OCI-LY7 (cell line): ENCODE data around the gene FASLG. TPM values are rescaled to one million over a fixed set of nuclear protein-coding genes. Genes with fewer than 3 reads are reported as not detected.

Source experiments
- BruUV-seq: library from RNA; stranded (reverse); fragments of 400-500 nt; replicated peaks from 2 replicates; lab custom pipeline; 2021; lab: Mats Ljungman, UMichigan
- CTCF ChIA-PET: fragments of 300-600 bp; sonication (Branson Sonifier 250); formaldehyde crosslinking; loops from one replicate; lab custom pipeline; 2022; ENCODE audit warnings: antibody characterized with exemption; ENCODE audit not compliant: unreplicated experiment; lab: Charles Lee
- POLR2A ChIA-PET: fragments of 300-600 bp; sonication (Branson Sonifier 250); formaldehyde crosslinking; loops from one replicate; lab custom pipeline; 2022; ENCODE audit warnings: antibody characterized with exemption; lab: Charles Lee
- DNase-seq: peaks from one replicate; pipeline ENCODE4 v3.0.0-alpha.2; 2015; ENCODE audit warnings: low spot score
- H2AFZ ChIP-seq: fragments of 200-600 bp; sonication (generic), shearing (Covaris generic); 2 replicates; pipeline ENCODE4 v1.6.1; 2014; ENCODE audit warnings: mild to moderate bottlenecking, antibody characterized with exemption, low read length, moderate library complexity
- H3K27ac ChIP-seq: fragments of 200-600 bp; sonication (generic); 2 replicates; pipeline ENCODE4 v1.5.1; 2014; ENCODE audit warnings: mixed run types, low read depth, mild to moderate bottlenecking, moderate library complexity, low read length, inconsistent platforms; ENCODE audit not compliant: poor library complexity, severe bottlenecking
- H3K36me3 ChIP-seq: fragments of 200-600 bp; sonication (generic); 2 replicates; pipeline ENCODE4 v1.6.1; 2014; ENCODE audit warnings: mild to moderate bottlenecking, antibody characterized with exemption, low read length, moderate library complexity, mixed read lengths; ENCODE audit not compliant: insufficient read depth
- H3K4me1 ChIP-seq: fragments of 200-600 bp; sonication (generic); 2 replicates; pipeline ENCODE4 v1.5.1; 2014; ENCODE audit warnings: mild to moderate bottlenecking, low read length; ENCODE audit not compliant: insufficient read depth, poor library complexity, severe bottlenecking
- H3K4me2 ChIP-seq: fragments of 200-600 bp; sonication (generic); 2 replicates; pipeline ENCODE4 v1.6.1; 2014; ENCODE audit warnings: mild to moderate bottlenecking, low read length
- H3K4me3 ChIP-seq: fragments of 200-600 bp; sonication (generic); 2 replicates; pipeline ENCODE4 v1.5.1; 2014; ENCODE audit warnings: mild to moderate bottlenecking, low read depth, low read length; ENCODE audit not compliant: poor library complexity, severe bottlenecking
- H3K79me2 ChIP-seq: fragments of 200-600 bp; sonication (generic); 2 replicates; pipeline ENCODE4 v1.6.1; 2016; ENCODE audit warnings: low read depth, mild to moderate bottlenecking, low read length, moderate library complexity, mixed read lengths; ENCODE audit not compliant: insufficient read depth
- H3K9me2 ChIP-seq: fragments of 200-600 bp; sonication (generic); 2 replicates; pipeline ENCODE4 v1.6.1; 2016; ENCODE audit warnings: mild to moderate bottlenecking, low read length, mixed read lengths; ENCODE audit not compliant: insufficient read depth
- H3K9me3 ChIP-seq: fragments of 200-600 bp; sonication (generic); 2 replicates; pipeline ENCODE4 v1.6.1; 2014; ENCODE audit warnings: mild to moderate bottlenecking, mixed run types, low read length, mixed read lengths
- H4K20me1 ChIP-seq: fragments of 200-600 bp; sonication (generic); 2 replicates; pipeline ENCODE4 v1.6.1; 2014; ENCODE audit warnings: mild to moderate bottlenecking, antibody characterized with exemption, low read length, moderate library complexity, mixed read lengths; ENCODE audit not compliant: insufficient read depth
- CTCF ChIP-seq: fragments of 200-600 bp; sonication (generic); conservative IDR thresholded peaks from 2 replicates; pipeline ENCODE4 v1.5.1; 2014; ENCODE audit warnings: mild to moderate bottlenecking, antibody characterized with exemption, low read length, moderate library complexity, mixed read lengths
- EZH2phosphoT487 ChIP-seq: fragments of 200-600 bp; sonication (generic); IDR thresholded peaks from 2 replicates; pipeline ENCODE4 v1.6.1; 2018; ENCODE audit warnings: low read depth, borderline replicate concordance, mild to moderate bottlenecking, mixed run types, antibody characterized with exemption, low read length, moderate library complexity, mixed read lengths
- intact Hi-C: fragments of 100-400 bp; cut with micrococcal nuclease; formaldehyde crosslinking; loops from one replicate; pipeline ENCODE4 v1.10.0; 2022; ENCODE audit not compliant: unreplicated experiment
- total RNA-seq, 2 experiments: library from RNA; depleted of rRNA in 1 of 2; stranded (reverse); fragments of >200 nt in 1 of 2; shearing (Covaris generic) in 1 of 2; gene quantifications; 2 replicates each; pipeline ENCODE4 v1.2.3, GENCODE V29; 2014 to 2022

The FASLG gene
- total RNA-seq, 2 experiments from 2014 or later: not detected

GRCh38 chr1:172673761-172674160 is 14.9 kb downstream of the FASLG start:
- TF ChIP-seq CTCF: no peak
- TF ChIP-seq EZH2phosphoT487: no peak
- Histone ChIP-seq H3K4me1 (no peaks in the 10 kb centered on the region), H3K36me3 (no peaks in the 10 kb centered on the region), H3K9me3 (no peaks in the 10 kb centered on the region), H3K27ac (no peak overlapping the region), H3K79me2 (no peaks in the 10 kb centered on the region), H3K4me3 (no peak overlapping the region), H3K4me2 (no peak overlapping the region), H3K9me2 (no peaks in the 10 kb centered on the region), H4K20me1 (no peaks in the 10 kb centered on the region), H2AFZ (no peak overlapping the region)
- no peak for DNase-seq
- intact Hi-C loops: no loop called here
- ChIA-PET POLR2A (interaction anchor here (1.5 kb wide), 1 partner anchor 13 kb away, joined by 3 read pairs; no protein-coding TSS in a partner anchor), CTCF (no interaction called here)
- BruUV-seq: no TSS peak

- POLR2A ChIA-PET: interaction anchor here (1.5 kb wide), 1 partner anchor 12 kb away, joined by 3 read pairs; no protein-coding TSS in a partner anchor
- no peak overlapping the region for H3K4me2 ChIP-seq
- no peaks in the 10 kb centered on the region for H3K79me2 ChIP-seq
- intact Hi-C loops: no loop called here
- no peaks in the 10 kb centered on the region for H3K4me1 ChIP-seq
- no peaks in the 10 kb centered on the region for H3K9me3 ChIP-seq
- no peaks in the 10 kb centered on the region for H4K20me1 ChIP-seq
- no peak overlapping the region for H3K27ac ChIP-seq
- H2AFZ ChIP-seq: no peak overlapping the region
- no peaks in the 10 kb centered on the region for H3K9me2 ChIP-seq
- no peak for DNase-seq
- no peak for TF ChIP-seq EZH2phosphoT487
- no peak for TF ChIP-seq CTCF
- no peak overlapping the region for H3K4me3 ChIP-seq
- CTCF ChIA-PET: no interaction called here
- H3K36me3 ChIP-seq: no peaks in the 10 kb centered on the region
- no TSS peak for BruUV-seq
These were observed 16.1 kb downstream of the FASLG start for GRCh38 chr1:172674831-172675613.
